CD4-positive, alpha-beta T cell treated with Interleukin-10 for 1 hour (primary cell): ENCODE data around the gene C1QC.

Source experiments
- DNase-seq: peaks from one replicate; pipeline ENCODE4 v3.0.0-alpha.2; 2020

Gene C1QC

DNA sequence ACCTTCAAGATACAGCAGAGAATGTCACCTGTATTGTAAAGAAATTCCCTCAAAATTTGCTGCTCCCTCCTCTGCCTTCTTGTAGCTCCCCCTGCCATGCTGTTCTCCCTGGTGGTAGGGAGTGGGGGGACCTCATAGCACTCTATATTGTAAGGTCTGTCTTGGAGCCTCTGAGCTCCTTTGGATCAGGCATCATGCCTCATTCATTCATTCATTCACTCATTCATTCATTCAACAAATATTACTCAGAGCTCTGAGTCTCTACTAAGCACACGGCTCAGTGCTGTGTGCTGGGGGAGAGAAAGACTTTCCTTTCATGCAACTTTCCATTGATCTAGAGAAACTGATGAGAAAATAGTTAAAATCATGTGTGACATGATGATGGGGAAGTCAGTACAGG lies 40.1 kb downstream of the C1QC start:
- DNase-seq, result no peak

DNA sequence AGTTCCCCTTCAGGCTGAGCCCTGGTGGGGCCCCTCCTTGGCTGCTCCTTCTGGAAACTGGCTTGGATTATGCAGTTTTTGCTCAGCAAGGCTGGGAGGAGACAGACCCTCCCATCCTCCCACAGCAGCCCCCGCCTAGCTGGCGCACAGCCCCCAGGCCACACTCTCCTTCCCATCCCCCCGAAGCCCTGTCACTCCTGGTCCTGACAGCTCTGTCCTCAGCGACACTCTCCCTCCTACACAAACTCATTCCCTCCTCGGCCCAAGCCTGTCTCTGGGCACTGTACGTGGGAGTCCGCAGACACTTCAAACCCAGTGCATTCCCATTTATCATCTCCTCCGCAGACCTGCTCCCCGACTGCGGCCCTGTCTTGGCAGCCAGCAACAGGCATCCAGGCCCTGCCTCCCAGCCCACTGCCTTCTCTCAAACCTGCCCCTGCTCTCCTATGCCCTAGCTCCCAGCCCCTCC lies 42.2 kb downstream of the C1QC start:
- DNase-seq, result no peak

DNA sequence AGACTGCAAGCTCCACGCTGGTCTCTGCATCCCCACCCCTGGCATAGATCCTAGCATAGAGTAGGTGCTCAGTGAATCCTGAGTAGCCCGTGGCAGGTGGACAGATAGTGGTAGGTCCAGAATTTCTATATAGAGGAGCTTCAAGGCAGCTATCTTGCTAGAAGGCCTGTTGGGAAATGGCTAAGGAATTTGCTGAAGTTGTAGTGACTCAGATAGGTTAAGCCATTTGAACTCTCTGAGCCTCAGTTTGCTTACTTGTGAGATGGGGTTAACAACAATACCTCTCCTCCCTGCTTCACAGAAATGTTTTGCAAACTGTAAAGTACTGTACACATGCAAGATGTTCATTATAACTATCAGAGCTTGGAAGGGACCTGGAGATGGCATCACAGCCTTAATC lies 43.8 kb downstream of the C1QC start:
- no peak for DNase-seq

DNA sequence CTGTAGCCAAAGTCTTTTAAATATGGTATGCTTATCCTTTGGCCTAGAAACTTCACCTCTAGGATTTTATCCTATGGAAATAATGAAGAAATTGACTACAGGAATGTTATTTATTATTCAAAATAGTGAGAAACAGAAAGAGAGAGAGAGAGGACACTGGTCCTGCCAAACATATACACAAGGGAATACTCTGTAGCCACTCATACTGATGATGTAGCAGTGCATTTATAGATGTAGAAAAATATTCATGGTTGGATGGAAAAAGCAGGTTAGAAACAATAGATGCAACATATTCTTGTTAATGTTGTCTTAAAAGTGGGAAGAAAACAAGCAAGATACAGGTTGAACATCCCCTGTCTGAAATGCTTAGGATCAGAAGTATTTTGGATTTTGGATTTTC lies 45.0 kb downstream of the C1QC start:
- DNase-seq, result no peak

DNA sequence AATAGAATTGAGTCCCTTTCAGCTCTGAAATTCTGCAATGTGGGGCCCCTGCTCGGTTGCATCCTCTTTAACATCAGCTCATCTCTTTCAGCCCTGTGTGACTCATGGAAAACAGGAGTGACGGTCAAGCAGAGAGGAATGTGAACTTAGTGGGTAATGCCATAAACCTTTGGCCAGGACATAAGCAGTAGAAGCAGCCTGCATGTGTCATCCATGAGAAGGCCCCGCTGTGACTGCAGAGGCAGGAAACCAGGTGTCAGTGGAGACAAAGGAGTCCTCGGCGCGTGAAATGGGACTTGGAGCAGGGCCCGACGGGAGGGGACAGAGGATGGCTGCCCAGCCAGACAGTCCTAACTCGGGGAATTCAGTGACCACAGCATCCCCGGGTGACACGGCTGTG lies 46.1 kb downstream of the C1QC start:
- DNase-seq, result no peak

DNA sequence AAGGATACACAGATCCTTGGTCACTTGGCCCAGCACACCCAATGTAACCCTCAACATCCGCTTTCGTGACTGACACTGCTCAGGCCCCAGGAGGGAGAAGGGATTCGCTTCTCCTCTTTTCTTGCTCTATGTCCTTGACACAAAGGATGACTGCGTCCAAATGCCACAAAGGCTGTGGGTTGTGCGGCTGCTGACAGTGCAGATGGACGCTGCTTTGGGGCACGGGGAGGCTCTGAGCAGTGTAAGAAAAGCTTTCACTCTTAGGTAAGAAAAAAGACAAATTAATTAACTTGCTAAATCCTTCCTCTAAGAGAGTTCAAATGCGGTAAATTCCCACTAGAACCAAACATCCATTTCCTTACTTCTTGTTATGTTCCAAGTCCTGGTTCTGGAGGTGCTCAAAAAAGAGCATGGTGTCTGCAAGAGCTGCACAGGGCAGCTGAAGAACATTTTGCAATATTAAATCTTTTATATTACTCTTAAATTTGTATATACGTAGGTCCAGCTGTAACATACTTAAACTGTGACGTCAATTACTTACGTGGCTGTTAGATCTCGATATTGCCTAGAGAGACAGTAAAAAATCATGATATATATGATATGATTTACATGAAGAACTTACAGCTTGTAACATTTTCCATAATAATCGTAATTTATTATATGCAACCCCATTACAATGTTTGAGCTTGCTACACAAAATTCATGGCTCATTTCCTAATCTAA lies 47.8 kb downstream of the C1QC start:
- DNase-seq, result no peak

DNA sequence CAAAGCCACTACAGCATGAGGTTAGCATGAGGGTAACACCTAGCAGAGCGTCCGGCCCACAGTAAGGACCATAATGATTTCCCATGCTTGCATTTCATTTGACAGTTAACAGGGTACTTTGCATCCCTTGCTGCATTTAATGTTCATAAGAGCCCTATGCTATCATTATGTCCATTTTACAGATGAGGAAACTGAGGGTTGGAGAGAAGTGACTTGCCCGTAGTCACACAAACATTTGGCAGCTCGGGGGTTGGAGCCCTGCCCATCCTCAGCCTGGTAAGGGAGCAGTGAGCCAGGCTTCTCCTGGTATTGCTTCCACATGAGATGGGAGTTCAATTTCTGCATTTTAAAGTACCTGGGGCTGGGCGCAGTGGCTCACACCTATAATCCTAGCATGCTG lies 50.7 kb downstream of the C1QC start:
- no peak for DNase-seq

DNA sequence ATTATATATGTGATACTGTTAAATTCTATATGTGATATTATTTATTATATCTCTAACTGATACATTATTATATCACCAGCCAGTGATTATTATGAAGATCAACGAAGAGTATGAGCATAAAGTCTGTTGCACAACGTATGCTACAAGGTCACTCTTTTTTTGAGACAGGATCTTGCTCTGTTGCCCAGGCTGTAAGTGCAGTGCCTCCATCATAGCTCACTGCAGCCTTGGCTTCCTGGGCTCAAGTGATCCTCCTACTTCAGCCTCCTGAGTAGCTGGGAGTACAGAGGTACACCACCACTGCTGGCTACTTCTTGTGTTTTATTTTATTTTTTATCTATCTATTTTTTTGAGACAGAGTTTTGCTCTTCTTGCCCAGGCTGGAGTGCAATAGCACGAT lies 53.2 kb downstream of the C1QC start:
- no peak for DNase-seq
